Endothelial cell (in vitro differentiated cells): ENCODE results near the gene ADCY10. TPM values are rescaled to one million over a fixed set of nuclear protein-coding genes. Genes with fewer than 3 reads are reported as not detected.
"Not testable (repeated sequence)": the region's sequence is repeated elsewhere in the genome, so short reads cannot be mapped to it uniquely, and the experiment has no call there.

Source experiments
- DNase-seq: peaks from one replicate; pipeline ENCODE4 v3.0.0; 2021; ENCODE audit warnings: low spot score
- H3K27ac Mint-ChIP-seq: one replicate; pipeline ENCODE4 v1.8.0; 2021; ENCODE audit warnings: mixed read lengths, inconsistent platforms; ENCODE audit not compliant: unreplicated experiment
- H3K27me3 Mint-ChIP-seq: one replicate; pipeline ENCODE4 v1.8.0; 2021; ENCODE audit warnings: mild to moderate bottlenecking, moderate library complexity, mixed read lengths, inconsistent platforms; ENCODE audit not compliant: unreplicated experiment
- H3K36me3 Mint-ChIP-seq: one replicate; pipeline ENCODE4 v1.8.0; 2021; ENCODE audit warnings: mild to moderate bottlenecking, low read depth, mixed read lengths, inconsistent platforms; ENCODE audit not compliant: unreplicated experiment
- H3K4me1 Mint-ChIP-seq: one replicate; pipeline ENCODE4 v1.8.0; 2021; ENCODE audit warnings: mild to moderate bottlenecking, mixed read lengths, inconsistent platforms; ENCODE audit not compliant: unreplicated experiment
- H3K4me3 Mint-ChIP-seq: one replicate; pipeline ENCODE4 v1.8.0; 2021; ENCODE audit warnings: mild to moderate bottlenecking, mixed read lengths, inconsistent platforms; ENCODE audit not compliant: unreplicated experiment
- H3K9me3 Mint-ChIP-seq: one replicate; pipeline ENCODE4 v1.8.0; 2021; ENCODE audit warnings: mixed read lengths, inconsistent platforms; ENCODE audit not compliant: unreplicated experiment
- total RNA-seq: library from RNA; stranded (reverse); fragmentation: NEBNext Ultra II Directional; extraction: Animal tissue kit (Norgen Biotek cat#: 25700); gene quantifications from one replicate; pipeline ENCODE4 v1.2.1, GENCODE V29; 2021; ENCODE audit not compliant: unreplicated experiment
- TF ChIP-seq, protein P1 (sequence below): fragments of 200-600 bp; sonication (generic); IDR thresholded peaks from one replicate; pipeline ENCODE4 v1.5.0; 2021; ENCODE audit warnings: antibody characterized with exemption; ENCODE audit not compliant: unreplicated experiment

ADCY10 gene
- total RNA-seq, 1 donor from 2014 or later = 0.31 TPM

DNA sequence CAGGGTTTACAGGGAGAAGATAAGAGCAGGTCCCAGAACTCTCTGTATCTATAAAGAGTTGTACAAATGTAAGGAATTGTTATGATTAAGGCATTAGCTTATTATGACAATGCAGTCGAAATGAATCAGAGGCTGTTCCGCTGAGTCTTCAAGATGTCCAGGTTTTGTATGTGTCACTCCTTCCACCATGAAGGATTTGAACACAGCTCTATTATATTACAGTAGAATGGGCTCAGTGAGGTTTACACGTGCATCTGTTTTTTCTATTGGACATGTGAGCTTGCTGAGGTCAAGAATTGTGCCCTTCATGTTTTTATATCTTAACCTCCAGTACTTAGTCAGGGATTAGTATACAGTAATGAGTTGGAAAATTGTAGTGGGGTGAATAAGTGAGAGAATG lies 105.8 kb downstream of the ADCY10 start:
- no peak for DNase-seq
- Mint-ChIP-seq H3K4me3 (no peak overlapping the region), H3K36me3 (peaks cover 27% of the 10 kb centered on the region), H3K27ac (no peak overlapping the region), H3K9me3 (no peaks in the 10 kb centered on the region), H3K27me3 (peaks cover 6% of the 10 kb centered on the region), H3K4me1 (peaks cover 2% of the 10 kb centered on the region)
- TF ChIP-seq, protein P1, sequence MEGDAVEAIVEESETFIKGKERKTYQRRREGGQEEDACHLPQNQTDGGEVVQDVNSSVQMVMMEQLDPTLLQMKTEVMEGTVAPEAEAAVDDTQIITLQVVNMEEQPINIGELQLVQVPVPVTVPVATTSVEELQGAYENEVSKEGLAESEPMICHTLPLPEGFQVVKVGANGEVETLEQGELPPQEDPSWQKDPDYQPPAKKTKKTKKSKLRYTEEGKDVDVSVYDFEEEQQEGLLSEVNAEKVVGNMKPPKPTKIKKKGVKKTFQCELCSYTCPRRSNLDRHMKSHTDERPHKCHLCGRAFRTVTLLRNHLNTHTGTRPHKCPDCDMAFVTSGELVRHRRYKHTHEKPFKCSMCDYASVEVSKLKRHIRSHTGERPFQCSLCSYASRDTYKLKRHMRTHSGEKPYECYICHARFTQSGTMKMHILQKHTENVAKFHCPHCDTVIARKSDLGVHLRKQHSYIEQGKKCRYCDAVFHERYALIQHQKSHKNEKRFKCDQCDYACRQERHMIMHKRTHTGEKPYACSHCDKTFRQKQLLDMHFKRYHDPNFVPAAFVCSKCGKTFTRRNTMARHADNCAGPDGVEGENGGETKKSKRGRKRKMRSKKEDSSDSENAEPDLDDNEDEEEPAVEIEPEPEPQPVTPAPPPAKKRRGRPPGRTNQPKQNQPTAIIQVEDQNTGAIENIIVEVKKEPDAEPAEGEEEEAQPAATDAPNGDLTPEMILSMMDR = no peak

DNA sequence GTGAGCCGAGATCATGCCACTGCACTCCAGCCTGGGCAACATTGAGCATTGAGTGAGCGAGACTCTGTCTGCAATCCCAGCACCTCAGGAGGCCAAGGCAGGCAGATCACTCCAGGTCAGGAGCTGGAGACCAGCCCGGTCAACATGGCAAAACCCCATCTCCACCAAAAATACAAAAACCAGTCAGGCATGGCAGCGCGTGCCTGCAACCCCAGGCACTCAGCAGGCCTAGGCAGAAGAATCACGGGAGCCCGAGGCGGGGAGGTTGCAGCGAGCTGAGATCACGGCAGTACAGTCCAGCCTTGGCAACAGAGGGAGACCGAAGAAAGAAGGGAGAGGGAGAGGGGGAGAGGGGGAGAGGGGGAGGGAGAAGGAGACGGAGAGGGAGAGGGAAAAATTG lies 107.3 kb downstream of the ADCY10 start:
- peaks cover 35% of the 10 kb centered on the region for H3K36me3 Mint-ChIP-seq
- not testable (repeated sequence) for H3K4me1 Mint-ChIP-seq, H3K4me3 Mint-ChIP-seq, H3K27me3 Mint-ChIP-seq, H3K27ac Mint-ChIP-seq, H3K9me3 Mint-ChIP-seq, DNase-seq

DNA sequence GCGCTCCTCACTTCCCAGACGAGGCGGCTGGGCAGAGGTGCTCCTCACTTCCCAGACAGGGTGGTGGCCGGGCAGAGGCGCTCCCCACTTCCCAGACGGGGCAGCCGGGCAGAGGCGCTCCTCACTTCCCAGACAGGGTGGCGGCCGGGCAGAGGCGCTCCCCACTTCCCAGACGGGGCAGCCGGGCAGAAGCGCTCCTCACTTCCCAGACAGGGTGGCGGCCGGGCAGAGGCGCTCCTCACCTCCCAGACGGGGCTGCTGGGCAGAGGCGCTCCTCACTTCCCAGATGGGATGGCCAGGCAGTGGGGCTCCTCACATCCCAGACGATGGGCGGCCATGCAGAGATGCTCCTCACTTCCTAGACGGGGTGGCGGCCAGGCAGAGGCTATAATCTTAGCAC lies 107.7 kb downstream of the ADCY10 start:
- peaks cover 36% of the 10 kb centered on the region for H3K36me3 Mint-ChIP-seq
- H3K4me1 Mint-ChIP-seq, H3K27me3 Mint-ChIP-seq, DNase-seq, H3K4me3 Mint-ChIP-seq, H3K9me3 Mint-ChIP-seq, H3K27ac Mint-ChIP-seq: not testable (repeated sequence)

DNA sequence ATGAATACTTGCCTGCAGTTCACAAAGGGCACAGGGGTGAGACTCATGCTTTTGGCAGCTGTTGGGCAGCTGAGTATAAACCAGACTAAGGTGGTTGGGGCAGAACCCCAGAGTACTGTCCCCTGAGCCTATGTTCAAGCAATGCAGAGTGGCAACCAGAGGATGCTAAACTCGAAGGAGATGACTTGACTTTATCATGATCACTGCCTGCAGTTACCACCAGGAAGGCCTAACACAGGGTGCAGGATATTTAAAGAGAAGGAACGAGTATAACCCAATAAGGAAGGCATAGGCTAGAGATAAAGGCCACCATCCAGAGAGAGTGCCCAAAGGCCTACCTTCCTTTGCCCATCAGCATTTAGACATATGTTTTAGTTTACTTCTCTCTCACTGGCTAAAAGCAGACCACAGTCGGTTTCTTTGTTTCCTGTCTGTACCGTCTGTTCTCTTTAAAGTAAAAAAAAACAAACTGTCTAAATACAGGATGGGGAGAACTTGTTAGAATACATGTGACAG lies 108.8 kb downstream of the ADCY10 start:
- Mint-ChIP-seq H3K36me3 (peaks cover 42% of the 10 kb centered on the region), H3K27me3 (peaks cover 14% of the 10 kb centered on the region), H3K4me3 (no peak overlapping the region), H3K9me3 (no peaks in the 10 kb centered on the region), H3K4me1 (peaks cover 7% of the 10 kb centered on the region), H3K27ac (peak overlapping the region; percentile 85)
- TF ChIP-seq, protein P1 = no peak
- DNase-seq = no peak

DNA sequence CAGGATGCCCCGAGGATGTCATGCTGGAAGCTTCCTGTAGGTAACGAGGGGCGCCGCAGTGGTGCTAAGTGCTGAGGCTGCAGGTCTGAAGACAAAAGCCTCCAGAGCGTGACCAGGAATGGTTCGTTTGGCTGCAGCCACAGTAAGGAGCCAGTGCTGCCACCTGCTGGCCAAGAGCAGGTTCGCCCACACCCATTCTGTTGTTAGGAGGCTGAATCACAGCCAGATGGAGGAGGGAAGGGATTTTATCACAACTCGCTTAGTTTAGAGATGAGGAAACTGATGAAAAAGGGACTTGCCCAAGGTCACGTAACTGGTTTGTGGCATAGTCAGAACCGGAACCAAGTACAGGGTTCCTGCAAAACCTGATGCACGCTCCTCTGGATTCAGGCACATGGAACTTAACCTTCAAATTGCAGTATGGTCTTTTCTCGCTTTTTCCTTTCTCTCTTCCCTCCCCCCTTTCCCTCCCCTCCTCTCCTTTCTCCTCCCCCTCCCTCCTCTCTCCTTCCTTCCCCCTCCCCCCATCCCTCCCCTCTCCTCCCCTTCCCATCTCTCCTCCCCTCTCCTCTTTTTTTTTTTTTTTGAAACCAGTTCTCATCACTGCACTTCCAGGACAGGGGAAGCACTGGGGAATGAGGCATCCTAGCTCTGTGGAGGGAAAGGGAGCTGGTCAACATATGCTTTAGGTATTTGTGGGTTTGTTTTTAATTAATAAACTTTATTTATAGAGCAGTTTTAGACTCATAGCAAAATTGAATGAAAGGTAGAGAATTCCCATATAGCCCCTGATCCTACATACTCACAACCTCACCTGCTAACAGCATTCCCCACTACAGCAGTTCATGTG lies 110.4 kb downstream of the ADCY10 start:
- TF ChIP-seq, protein P1 = peak; percentile 95
- Mint-ChIP-seq H3K27ac (peak overlapping the region; percentile 85), H3K36me3 (peaks cover 34% of the 10 kb centered on the region), H3K9me3 (no peaks in the 10 kb centered on the region), H3K4me1 (peaks cover 7% of the 10 kb centered on the region), H3K27me3 (peaks cover 14% of the 10 kb centered on the region), H3K4me3 (no peak overlapping the region)
- DNase-seq = peak; percentile 90

DNA sequence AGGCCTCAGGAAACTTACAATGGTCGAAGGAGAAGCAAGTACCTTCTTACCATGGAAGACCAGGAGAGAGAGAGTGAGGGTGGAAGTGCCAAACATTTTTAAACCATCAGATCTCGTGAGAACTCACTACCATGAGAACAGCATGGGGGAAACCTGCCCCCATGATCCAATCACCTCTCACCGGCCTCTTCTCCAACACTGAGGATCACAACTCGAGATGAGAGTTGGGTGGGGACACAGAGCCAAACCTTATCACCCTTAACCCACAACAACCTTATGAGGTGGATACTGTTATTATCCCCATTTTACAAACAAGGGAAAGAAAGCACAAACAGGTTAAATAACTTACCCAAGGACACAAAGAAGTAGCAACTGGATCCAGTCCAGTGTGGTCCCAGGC lies 111.7 kb downstream of the ADCY10 start:
- Mint-ChIP-seq H3K27me3 (peaks cover 14% of the 10 kb centered on the region), H3K4me3 (no peak overlapping the region)
- no peak for DNase-seq

More for the DNA sequence above, 111.7 kb downstream of the ADCY10 start:
- Mint-ChIP-seq H3K9me3 (no peaks in the 10 kb centered on the region), H3K27ac (no peak overlapping the region), H3K36me3 (peaks cover 38% of the 10 kb centered on the region), H3K4me1 (peaks cover 11% of the 10 kb centered on the region)
- TF ChIP-seq, protein P1 = no peak
